B cell (primary cell): Measurements from ENCODE around the gene SUCLG2.

ENCODE experiments used
- CTCF ChIP-seq: fragments of 200-600 bp; IDR thresholded peaks from one replicate; pipeline ENCODE4 v1.8.0; 2022; ENCODE audit warnings: antibody characterized with exemption, mild to moderate bottlenecking
- EZH2 ChIP-seq: IDR thresholded peaks from 2 replicates; pipeline ENCODE4 v1.6.1; 2012; ENCODE audit warnings: borderline replicate concordance, low read depth, mild to moderate bottlenecking, moderate library complexity, low read length; ENCODE audit not compliant: insufficient read depth, poor library complexity, severe bottlenecking

DNA sequence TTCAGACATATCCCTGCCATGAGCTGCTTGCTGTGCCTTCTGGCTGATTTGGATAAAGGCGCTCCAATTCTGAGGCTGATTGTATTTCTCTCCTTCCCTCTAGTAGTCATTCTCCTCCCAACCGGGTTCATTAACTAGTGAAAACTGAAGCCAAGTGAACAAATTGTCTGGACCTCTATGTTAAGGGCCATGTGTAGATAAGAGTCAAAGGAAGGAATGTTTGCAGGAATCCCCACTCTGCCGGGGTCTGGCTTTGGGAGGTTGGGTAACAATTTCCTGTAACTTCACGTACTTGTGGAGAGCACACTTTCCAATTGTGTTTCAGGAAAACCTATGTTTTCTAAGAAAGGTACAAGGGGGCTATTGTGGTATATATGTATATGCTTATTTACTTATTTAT, 38.2 kb upstream of the SUCLG2 start:
- no peak for TF ChIP-seq CTCF
- TF ChIP-seq EZH2, result no peak
